GM19467 (cell line): ENCODE measurements around the gene RPL29.

Experiments used
- ATAC-seq: cut with Tn5 transposase; IDR thresholded peaks from one replicate; pipeline ENCODE4 v1.9.1; 2021; ENCODE audit warnings: mild to moderate bottlenecking, moderate library complexity; ENCODE audit not compliant: unreplicated experiment

Gene RPL29

DNA sequence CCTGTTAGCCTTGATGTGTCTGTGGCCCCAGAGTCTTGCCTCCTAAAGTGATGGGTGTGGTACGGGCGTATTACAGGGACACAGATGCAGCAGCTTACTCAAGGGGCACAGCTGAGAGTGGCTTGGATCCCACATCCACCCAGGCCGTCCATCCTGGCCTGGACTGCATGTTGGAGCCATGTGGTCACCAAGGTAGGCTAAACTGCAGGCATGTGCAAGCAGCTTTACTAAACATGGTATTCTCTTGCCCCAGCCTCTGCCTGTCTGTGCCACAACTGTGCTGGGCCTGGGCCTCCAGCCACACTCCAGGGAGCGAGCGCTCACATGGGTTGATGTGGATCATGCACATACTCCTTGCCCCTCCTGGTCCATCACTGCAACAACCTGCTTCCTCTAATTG lies 46.6 kb downstream of the RPL29 start:
- ATAC-seq = no peak

DNA sequence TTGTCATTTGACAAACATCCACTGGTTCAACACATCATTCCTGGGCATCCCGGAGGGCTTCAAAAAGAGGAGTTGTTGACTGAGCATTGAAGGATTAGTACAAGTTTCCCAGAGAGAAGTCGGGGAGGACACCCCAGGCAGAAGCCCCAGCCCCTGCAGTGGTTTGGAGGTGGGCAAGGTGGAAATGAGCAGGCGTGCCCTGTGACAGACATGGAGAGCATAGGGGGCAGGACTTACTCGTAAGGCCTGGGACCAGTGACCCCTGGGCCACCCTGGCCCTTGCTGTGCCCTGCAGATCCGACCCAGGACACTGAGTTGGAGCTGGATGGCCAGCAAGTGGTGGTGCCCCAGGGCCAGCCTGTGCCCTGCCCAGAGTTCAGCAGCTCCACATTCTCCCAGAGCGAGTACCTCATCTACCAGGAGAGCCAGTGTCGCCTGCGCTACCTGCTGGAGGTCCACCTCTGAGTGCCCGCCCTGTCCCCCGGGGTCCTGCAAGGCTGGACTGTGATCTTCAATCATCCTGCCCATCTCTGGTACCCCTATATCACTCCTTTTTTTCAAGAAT lies 47.6 kb downstream of the RPL29 start:
- ATAC-seq = no peak

DNA sequence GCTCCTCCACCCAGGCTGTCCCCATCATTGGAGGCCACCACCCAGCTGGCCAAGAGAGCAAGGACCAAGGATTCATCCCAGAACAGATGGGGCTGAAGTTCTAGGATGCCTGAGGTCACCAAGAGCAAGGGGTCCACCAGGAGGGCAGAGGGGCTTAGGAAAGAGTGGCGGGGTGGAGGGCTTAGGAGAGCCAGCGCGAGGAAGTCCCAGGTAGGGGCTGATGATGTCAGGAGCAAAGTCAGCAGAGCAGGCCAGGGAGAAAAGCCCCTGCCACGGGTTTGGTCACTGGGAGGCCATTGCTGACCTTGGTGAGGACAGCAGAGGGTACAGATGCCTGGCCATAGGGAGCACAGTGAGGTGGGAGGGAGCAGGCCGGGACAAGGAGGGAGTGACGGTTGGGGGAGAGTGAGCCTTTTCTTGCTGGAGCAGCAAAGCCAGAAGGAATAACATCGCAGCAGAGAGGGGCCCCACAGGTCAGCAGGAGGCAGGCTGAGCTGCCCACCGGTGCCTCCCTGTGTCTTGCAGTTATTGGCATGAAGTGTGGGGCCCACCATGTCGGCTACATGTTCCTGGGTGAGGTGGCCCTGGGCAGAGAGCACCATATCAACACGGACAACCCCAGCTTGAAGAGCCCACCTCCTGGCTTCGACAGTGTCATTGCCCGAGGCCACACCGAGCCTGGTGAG lies 48.3 kb downstream of the RPL29 start:
- ATAC-seq = no peak

DNA sequence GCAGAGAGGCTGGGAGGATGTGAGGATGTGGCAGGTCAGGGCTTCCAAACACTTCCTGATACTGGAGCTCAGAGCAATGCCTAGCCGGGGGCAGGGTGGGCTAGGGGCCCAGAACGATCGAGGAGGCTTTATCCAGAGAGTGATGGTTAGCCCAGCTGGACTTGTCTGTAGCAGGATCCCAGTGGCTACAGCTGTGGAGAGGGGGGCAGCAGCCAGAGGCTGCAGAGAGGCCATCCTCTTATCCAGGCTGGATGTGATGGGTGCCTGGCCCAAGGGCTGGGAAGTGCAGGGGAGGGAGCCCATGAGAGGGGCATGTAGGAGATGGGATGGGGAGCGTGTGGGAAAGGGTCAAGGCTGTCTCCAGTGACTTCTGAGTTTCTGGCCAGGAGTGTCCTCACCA lies 48.9 kb downstream of the RPL29 start:
- ATAC-seq = no peak

DNA sequence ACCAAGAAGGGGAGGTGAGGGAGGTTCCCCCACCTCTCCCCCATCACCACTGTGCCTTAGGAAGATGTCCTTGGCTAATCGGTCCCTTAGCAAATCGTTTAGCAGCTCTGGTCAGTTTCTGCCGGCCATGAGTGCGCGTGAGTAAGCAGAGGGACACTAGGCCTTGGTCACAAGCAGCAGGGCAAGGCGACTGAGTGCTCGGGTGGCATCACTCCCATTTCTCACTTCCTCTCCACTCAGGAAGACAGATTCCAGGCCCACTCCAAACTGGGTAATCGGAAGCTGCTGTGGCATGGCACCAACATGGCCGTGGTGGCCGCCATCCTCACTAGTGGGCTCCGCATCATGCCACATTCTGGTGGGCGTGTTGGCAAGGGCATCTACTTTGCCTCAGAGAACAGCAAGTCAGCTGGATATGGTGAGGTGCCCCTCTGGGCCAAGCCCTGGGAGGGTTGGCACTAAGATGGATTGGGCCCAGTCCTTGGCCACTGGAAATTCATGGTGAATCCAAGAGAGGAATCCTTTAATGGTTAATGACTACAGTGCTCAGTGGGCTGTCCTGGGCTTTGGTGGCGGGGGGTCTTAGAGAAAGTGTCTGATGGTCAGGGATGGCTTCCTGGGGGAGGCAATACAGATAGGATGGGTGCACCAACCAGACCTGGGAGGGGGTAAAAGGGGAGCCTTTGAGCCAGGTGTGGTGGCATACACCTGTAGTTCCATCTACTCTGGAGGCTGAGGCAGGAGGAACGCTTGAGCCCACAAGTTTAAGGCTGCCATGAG lies 49.6 kb downstream of the RPL29 start:
- no peak for ATAC-seq

DNA sequence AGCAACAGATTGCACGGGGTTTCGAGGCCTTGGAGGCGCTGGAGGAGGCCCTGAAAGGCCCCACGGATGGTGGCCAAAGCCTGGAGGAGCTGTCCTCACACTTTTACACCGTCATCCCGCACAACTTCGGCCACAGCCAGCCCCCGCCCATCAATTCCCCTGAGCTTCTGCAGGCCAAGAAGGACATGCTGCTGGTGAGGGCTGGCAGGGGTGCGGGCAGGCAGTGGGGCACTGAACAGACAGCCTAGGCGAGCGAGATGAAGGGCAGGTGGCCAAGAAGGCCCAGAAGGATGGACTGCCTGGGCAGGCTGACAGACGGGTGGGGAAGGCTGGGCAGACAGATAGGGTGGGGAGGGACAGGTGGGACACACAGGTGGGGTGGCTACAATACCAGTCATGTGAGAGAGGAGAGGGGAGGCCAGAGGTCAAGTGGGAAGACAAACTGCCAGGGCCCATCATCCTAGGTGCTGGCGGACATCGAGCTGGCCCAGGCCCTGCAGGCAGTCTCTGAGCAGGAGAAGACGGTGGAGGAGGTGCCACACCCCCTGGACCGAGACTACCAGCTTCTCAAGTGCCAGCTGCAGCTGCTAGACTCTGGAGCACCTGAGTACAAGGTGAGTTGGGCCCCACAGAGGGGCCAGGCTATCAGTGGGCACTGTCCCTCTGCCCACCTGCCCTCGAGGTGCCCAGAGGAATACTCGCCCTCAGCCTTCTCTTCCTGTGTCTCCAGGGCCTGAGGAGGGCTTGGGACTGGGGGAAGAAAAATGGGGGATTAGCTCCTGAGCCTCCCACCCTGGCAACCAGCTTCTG lies 50.5 kb downstream of the RPL29 start:
- ATAC-seq = no peak

DNA sequence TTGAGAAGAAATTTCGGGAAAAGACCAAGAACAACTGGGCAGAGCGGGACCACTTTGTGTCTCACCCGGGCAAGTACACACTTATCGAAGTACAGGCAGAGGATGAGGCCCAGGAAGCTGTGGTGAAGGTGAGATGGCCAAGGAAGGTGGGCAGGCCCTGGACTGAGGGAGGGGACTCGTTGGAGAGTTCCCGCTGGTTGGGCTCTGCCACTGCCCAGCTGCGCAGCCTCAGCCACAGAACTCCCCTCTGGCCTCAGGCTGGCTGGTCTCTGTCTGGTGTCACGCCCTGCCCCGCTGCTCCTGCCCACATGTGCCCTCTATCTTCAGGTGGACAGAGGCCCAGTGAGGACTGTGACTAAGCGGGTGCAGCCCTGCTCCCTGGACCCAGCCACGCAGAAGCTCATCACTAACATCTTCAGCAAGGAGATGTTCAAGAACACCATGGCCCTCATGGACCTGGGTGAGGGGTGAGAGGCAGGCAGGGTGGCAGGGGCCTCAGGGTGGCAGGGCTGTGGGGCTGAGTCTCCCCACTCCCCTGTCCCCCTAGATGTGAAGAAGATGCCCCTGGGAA lies 51.2 kb downstream of the RPL29 start:
- ATAC-seq = no peak
